HepG2 (cell line): ENCODE results near the gene SPTBN2. TPM values are rescaled to one million over a fixed set of nuclear protein-coding genes. Genes with fewer than 3 reads are reported as not detected.

Experiments
- SIN3B ChIP-seq: fragments of 150-350 bp; IDR thresholded peaks from 2 replicates; pipeline ENCODE4 v1.6.1; 2014; ENCODE audit warnings: low read length
- TCF12 ChIP-seq, 2 experiments: fragments of 450-650 bp in 1 of 2; sonication (generic) in 1 of 2; formaldehyde crosslinking in 1 of 2; IDR thresholded peaks; 2 replicates each; pipeline versions ENCODE4 v1.6.1 to v1.8.0; 2017 to 2022; ENCODE audit warnings: antibody characterized with exemption in 1 of 2, mild to moderate bottlenecking in 1 of 2, missing genetic modification reagents in 1 of 2, moderate library complexity in 1 of 2
- ZNF782 ChIP-seq: sonication (generic); formaldehyde crosslinking; IDR thresholded peaks from 2 replicates; pipeline ENCODE4 v1.4.0; 2020; ENCODE audit warnings: missing genetic modification reagents, mild to moderate bottlenecking, borderline replicate concordance
- polyA plus RNA-seq, 8 experiments: library from polyadenylated mRNA; depleted of rRNA in 3 of 8; stranded (reverse) in 7 of 8; unstranded in 1 of 8; fragments of >200 nt; fragmentation: Illumina TruSeq in 4 of 8; extraction: Trizol in 4 of 8; gene quantifications; 2 replicates each; pipeline versions ENCODE4 v1.2.1 to v1.2.3, GENCODE V29; 2011 to 2016; ENCODE audit warnings: low read depth in 4 of 8, missing spikeins in 1 of 8, mixed read lengths in 1 of 8; ENCODE audit not compliant: insufficient read depth in 1 of 8
- total RNA-seq, 5 experiments: library from RNA; depleted of rRNA; stranded (reverse); fragments of >200 nt; fragmentation: Illumina TruSeq; extraction: Trizol; gene quantifications; 2 replicates each; pipeline ENCODE4 v1.2.3, GENCODE V29; 2016; ENCODE audit warnings: low read depth in 1 of 5
- TF ChIP-seq, protein P1 (sequence below): sonication (generic); formaldehyde crosslinking; IDR thresholded peaks from 2 replicates; pipeline ENCODE4 v1.5.1; 2020; ENCODE audit warnings: mild to moderate bottlenecking, missing genetic modification reagents, moderate library complexity

The SPTBN2 gene
- total and polyA plus RNA-seq, 2 of the 13 experiments (the other 11 are each of a cell fraction or from before 2014, with no cell fraction given) = 0.65 to 4.0 TPM

DNA sequence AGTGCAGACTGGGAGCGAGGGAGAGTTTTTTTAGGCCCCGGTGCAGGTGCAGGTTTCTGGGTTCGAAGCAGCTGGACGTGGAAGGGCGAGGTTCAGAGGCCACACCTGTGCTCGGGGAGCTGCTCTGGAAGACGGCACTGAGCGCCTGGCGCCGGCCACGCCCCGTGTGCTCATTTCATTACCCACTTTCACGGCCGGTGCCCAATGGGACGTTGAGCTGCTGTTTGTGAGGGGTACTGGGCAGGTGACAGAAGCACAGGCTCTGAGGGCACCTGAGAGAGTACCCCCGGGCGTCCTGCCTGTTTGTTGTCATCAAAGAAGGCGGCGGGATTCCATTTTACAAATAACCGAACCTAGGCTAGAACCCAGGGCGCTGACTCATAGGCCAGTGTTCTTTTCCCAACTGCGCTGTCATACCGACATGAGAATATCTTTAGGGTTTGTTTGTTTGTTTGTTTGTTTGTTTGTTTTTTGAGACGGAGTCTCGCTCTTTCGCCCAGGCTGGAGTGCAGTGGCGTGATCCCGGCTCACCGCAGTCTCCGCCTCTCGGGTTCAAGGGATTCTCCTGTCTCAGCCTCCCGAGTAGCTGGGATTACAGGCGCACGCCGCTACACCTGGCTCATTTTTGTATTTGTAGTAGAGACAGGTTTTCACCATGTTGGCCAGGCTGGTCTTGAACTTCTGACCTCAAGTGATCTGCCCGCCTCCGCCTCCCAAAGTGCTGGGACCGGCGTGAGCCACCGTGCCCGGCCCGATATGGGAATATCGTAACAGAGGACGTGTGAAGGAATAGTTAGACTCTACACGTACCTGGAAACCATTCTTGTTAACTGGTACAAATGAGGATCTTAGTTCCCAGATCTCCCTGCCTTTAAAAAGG lies 16.6 kb upstream of the SPTBN2 start (continued):
- TF ChIP-seq, protein P1, sequence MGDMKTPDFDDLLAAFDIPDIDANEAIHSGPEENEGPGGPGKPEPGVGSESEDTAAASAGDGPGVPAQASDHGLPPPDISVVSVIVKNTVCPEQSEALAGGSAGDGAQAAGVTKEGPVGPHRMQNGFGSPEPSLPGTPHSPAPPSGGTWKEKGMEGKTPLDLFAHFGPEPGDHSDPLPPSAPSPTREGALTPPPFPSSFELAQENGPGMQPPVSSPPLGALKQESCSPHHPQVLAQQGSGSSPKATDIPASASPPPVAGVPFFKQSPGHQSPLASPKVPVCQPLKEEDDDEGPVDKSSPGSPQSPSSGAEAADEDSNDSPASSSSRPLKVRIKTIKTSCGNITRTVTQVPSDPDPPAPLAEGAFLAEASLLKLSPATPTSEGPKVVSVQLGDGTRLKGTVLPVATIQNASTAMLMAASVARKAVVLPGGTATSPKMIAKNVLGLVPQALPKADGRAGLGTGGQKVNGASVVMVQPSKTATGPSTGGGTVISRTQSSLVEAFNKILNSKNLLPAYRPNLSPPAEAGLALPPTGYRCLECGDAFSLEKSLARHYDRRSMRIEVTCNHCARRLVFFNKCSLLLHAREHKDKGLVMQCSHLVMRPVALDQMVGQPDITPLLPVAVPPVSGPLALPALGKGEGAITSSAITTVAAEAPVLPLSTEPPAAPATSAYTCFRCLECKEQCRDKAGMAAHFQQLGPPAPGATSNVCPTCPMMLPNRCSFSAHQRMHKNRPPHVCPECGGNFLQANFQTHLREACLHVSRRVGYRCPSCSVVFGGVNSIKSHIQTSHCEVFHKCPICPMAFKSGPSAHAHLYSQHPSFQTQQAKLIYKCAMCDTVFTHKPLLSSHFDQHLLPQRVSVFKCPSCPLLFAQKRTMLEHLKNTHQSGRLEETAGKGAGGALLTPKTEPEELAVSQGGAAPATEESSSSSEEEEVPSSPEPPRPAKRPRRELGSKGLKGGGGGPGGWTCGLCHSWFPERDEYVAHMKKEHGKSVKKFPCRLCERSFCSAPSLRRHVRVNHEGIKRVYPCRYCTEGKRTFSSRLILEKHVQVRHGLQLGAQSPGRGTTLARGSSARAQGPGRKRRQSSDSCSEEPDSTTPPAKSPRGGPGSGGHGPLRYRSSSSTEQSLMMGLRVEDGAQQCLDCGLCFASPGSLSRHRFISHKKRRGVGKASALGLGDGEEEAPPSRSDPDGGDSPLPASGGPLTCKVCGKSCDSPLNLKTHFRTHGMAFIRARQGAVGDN (CRISPR knock-in tag) = 0 out of 2 replicates have a peak, but pooled peaks have one; percentile 24
- TF ChIP-seq SIN3B = no peak
- TF ChIP-seq ZNF782 (CRISPR knock-in tag) = no peak
- TF ChIP-seq TCF12 (IDR thresholded peaks at IDR 0.05) = no peak
- TF ChIP-seq TCF12 (CRISPR knock-in tag; IDR thresholded peaks at IDR 0.05) = no peak
